ENCODE measurements around the gene ERBB4.

The ERBB4 gene

DNA sequence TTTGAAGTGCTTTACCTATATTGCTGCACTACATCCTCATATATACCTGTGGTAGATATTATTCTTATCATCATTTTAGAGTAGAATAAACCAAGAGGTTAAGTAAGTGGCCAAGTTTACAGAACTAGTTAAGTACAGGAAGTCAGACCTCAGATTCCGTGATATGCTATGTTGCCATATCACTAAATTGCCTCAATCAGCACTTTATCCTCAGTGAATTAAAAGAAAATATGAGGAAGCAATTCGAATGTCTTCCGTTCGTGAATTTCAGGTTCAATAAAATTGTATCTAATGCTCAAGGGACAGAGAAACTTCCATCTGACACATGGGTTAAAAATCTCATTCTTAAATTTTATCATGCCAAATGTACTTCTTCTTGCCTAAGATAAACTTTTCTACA is 1133.6 kb downstream of the ERBB4 start:
- no peak overlapping the region for H3K4me3 ChIP-seq (ENCODE audit: low read length)
- no peak for DNase-seq (ENCODE audit: low read depth)
- TF ChIP-seq, protein P1, sequence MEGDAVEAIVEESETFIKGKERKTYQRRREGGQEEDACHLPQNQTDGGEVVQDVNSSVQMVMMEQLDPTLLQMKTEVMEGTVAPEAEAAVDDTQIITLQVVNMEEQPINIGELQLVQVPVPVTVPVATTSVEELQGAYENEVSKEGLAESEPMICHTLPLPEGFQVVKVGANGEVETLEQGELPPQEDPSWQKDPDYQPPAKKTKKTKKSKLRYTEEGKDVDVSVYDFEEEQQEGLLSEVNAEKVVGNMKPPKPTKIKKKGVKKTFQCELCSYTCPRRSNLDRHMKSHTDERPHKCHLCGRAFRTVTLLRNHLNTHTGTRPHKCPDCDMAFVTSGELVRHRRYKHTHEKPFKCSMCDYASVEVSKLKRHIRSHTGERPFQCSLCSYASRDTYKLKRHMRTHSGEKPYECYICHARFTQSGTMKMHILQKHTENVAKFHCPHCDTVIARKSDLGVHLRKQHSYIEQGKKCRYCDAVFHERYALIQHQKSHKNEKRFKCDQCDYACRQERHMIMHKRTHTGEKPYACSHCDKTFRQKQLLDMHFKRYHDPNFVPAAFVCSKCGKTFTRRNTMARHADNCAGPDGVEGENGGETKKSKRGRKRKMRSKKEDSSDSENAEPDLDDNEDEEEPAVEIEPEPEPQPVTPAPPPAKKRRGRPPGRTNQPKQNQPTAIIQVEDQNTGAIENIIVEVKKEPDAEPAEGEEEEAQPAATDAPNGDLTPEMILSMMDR (conservative IDR thresholded peaks at IDR 0.05; ENCODE audit: low read length): no peak

DNA sequence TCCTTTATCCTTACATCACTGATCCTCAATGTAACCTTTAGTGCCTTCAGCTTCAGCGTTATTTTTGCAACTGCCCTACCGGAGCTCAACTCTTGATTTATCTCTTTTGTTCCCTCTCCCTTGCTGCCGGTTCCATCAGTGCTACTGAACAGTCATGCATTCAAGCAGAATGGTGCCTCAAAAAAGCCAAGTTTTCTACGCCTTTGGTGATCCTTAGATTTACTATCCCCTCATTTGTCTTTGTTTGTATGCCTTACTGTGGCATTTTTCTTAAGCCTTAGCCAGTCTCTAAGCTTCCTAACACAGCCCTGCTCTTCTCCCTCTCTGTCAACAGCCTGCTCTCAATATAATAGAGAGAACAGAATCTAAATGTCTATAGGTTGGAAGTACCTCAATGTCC is 1134.5 kb downstream of the ERBB4 start:
- no peak overlapping the region for H3K4me3 ChIP-seq (ENCODE audit: low read length)
- no peak for DNase-seq (ENCODE audit: low read depth)
- TF ChIP-seq, protein P1 (conservative IDR thresholded peaks at IDR 0.05; ENCODE audit: low read length): no peak

DNA sequence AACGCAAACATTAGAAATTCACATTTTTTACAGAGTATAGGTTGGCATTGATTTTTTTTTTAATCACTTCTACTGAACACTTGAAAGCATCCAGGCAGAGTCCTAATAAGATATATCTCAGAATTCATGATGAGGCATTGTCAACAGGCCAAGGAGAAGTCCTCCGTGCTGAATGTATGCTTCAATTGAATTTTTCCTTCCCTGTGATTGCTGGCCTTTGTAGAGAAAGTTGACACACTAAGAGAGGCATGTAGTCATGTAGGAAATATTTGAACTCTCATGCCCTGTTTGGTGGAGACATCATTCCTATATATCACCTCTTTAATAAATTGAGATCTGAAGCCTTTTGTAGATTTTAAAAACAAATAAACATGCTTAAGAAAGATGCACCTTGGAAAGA is 1137.3 kb downstream of the ERBB4 start:
- TF ChIP-seq, protein P1 (conservative IDR thresholded peaks at IDR 0.05; ENCODE audit: low read length): no peak
- no peak overlapping the region for H3K4me3 ChIP-seq (ENCODE audit: low read length)
- no peak for DNase-seq (ENCODE audit: low read depth)

DNA sequence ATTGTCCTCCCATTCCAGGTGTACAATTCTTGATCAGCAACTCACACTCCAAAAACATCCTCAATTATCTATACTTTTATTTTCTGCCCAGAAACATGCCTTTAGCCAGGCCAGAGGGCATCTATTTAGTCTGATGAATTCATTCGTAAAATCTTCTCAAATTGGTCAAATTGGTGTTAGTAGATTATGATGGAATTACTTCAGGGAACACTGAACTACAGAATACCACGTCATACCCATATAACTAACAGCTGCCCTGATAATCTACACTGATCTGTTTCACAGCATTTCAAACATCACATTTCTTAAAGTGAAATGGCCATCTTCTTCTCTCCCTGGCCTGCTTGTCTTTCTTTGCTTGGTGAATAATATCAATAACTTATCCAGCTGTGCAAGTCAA is 1140.8 kb downstream of the ERBB4 start:
- no peak for DNase-seq (ENCODE audit: low read depth)
- TF ChIP-seq, protein P1 (conservative IDR thresholded peaks at IDR 0.05; ENCODE audit: low read length): no peak
- H3K4me3 ChIP-seq (ENCODE audit: low read length): no peak overlapping the region

DNA sequence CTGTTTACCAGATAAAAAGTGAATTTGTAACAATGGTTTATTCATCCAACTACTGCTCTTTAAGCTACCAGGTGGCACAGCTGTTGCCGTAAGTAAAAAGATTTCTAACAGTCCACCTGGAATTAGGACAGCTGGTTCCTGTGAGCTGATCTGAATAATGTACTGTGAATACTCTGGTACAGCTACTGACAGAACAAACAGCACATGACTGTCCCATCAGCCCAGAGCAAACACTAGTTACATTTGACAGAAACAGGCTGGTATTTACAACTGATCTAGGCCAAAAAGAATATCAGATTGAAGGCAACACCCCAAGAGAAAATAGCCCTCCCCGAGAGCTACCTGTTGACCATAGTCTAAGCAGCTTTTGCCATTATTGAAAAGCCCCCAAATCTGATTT is 1141.8 kb downstream of the ERBB4 start:
- no peak for DNase-seq (ENCODE audit: low read depth)
- TF ChIP-seq, protein P1 (conservative IDR thresholded peaks at IDR 0.05; ENCODE audit: low read length): no peak
- H3K4me3 ChIP-seq (ENCODE audit: low read length): no peak overlapping the region

DNA sequence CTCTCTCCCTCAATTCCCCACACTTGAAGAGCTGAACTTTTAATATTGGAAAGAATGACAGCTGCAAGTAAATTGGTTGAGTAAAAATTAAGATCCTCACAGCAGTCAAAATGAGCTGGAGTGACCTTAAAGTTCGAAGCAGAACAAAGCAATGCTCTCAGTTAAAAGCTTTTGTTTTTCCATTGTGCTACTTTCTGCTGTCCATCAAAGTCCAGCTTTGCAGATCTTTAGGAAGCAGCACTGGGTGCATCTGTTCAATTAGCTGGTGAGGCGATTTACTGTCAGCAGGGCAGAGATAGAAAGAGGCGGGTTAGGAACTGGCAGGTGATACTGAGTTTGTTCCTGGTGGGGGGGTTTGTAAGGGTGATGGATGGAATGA is 1147.4 kb downstream of the ERBB4 start:
- DNase-seq (ENCODE audit: low read depth): no peak
- no peak overlapping the region for H3K4me3 ChIP-seq (ENCODE audit: low read length)
- TF ChIP-seq, protein P1 (conservative IDR thresholded peaks at IDR 0.05; ENCODE audit: low read length): no peak

- no peak for DNase-seq (ENCODE audit: low read depth)
- H3K4me3 ChIP-seq (ENCODE audit: low read length): no peak overlapping the region
- TF ChIP-seq, protein P1 (conservative IDR thresholded peaks at IDR 0.05; ENCODE audit: low read length): no peak
These were observed 1147.9 kb downstream of the ERBB4 start for GRCh38 chr2:211390536-211391188.
